Measurements from ENCODE around the gene HPN.

DNA sequence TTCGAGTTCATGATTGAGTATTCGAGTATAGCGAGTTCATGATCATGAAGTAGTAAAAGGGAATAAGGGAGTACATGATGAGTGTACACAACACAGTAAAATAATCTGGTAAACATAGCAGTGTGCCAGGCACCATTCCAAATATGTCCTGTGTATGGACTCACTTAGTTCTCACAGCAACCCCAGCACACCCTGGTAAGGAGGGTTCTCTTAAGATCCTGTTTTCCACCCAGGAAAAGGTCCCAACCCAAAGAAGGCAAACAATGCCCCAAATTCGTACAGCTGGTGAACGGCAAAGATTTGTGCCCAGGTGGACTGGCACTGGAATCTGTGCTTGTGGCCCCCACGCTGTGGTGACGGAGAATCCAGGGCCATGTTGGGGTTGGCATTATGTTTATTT is 21.4 kb downstream of the HPN start:
- TF ChIP-seq POLR2A (IDR thresholded peaks at IDR 0.05) (no peak), CTCF (IDR thresholded peaks at IDR 0.05) (no peak)

All from Peyer's patch (tissue), 4 donors.